Ramos (cell line): Measurements from ENCODE around the gene TSNAX.

Source experiments
- in situ Hi-C: fragments of 300-500 bp; cut with MboI; formaldehyde crosslinking; loops from one replicate; pipeline ENCODE4 v1.14.3; 2022; ENCODE audit warnings: low sequenced_read_pairs; ENCODE audit not compliant: unreplicated experiment

Gene TSNAX

GRCh38 chr1:231594749-231595148 lies 66.3 kb downstream of the TSNAX start:
- in situ Hi-C loops = no loop called here

- in situ Hi-C loops = no loop called here
Measured at GRCh38 chr1:231596337-231596791, 67.9 kb downstream of the TSNAX start.

- in situ Hi-C loops = no loop called here
Measured at GRCh38 chr1:231597971-231598370, 69.5 kb downstream of the TSNAX start.

- in situ Hi-C loops = no loop called here
Measured at GRCh38 chr1:231600458-231600976, 72.0 kb downstream of the TSNAX start.

- in situ Hi-C loops = no loop called here
Measured at GRCh38 chr1:231601824-231602672, 73.6 kb downstream of the TSNAX start.

- in situ Hi-C loops = no loop called here
Measured at GRCh38 chr1:231602673-231602984, 74.2 kb downstream of the TSNAX start.

GRCh38 chr1:231603598-231604275 lies 75.3 kb downstream of the TSNAX start:
- in situ Hi-C loops = no loop called here

GRCh38 chr1:231604276-231604621 lies 75.8 kb downstream of the TSNAX start:
- in situ Hi-C loops = no loop called here

- in situ Hi-C loops = no loop called here
Measured at GRCh38 chr1:231605149-231606100, 77.0 kb downstream of the TSNAX start.

- in situ Hi-C loops = no loop called here
Measured at GRCh38 chr1:231606712-231607111, 78.2 kb downstream of the TSNAX start.

GRCh38 chr1:231610388-231610787 lies 81.9 kb downstream of the TSNAX start:
- in situ Hi-C loops = no loop called here

- in situ Hi-C loops = no loop called here
Measured at GRCh38 chr1:231611111-231611510, 82.6 kb downstream of the TSNAX start.

- in situ Hi-C loops = no loop called here
Measured at GRCh38 chr1:231611851-231612250, 83.4 kb downstream of the TSNAX start.

- in situ Hi-C loops = no loop called here
Measured at GRCh38 chr1:231612393-231613089, 84.1 kb downstream of the TSNAX start.

- in situ Hi-C loops = no loop called here
Measured at GRCh38 chr1:231613419-231614349, 85.2 kb downstream of the TSNAX start.
